Heart left ventricle (tissue), 13 donors: ENCODE results near the gene WDR38.

Source experiments
- CTCF ChIP-seq, 12 donors: fragments of 200-600 bp; sonication (generic) in 4 of 12; IDR thresholded peaks; one replicate each; pipeline versions ENCODE4 v1.5.0 to v1.8.0; 2018 to 2022; ENCODE audit warnings: antibody characterized with exemption in 12 of 12, mild to moderate bottlenecking in 5 of 12
- POLR2A ChIP-seq, 2 donors: fragments of 450-650 bp; IDR thresholded peaks; one replicate each; pipeline ENCODE4 v1.6.1; 2017; ENCODE audit warnings: antibody characterized with exemption in 2 of 2, mild to moderate bottlenecking in 2 of 2, moderate library complexity in 2 of 2
- donor health status: ischemic (EF 13 %, LVEDD 7.1; RV severe dilation, severe dysfunction).
- donor health status: DM: no; HTN: yes; CAD: no.
- donor health status: DM: no; HTN: no; CAD: no.
- donor health status: ischemic (EF 25% LVEDD 6.9; RV normal size, moderate dysfunction).
- donor health status: ischemic (EF 25% LVEDD 5.7; RV mildly dilated, moderate dysfunction).
- donor health status: ischemic (EF 35%, LVEDD 5.7; RV mildly dilated, moderate dysfunction).
- donor health status: nonischemic (EF 11% LVEDD 7.7; RV severe dilation, severe dysfunction).
- donor health status: DM: yes; HTN: yes; CAD: no.
- donor health status: PGD.
- donor health status: ischemic (EF 29% LVEDD 5.4; RV normal size, mild dysfunction).
- donor health status: nonischemic (EF 23%, LVEDD 6.1; RV moderate dilation, normal function).

GRCh38 chr9:124880501-124880900 is 27.2 kb downstream of the WDR38 start:
- TF ChIP-seq CTCF (IDR thresholded peaks at IDR 0.05) (no peak), POLR2A (IDR thresholded peaks at IDR 0.05) (no peak)
